Natural killer cell (primary cell): ENCODE measurements around the gene AKT1. TPM values are rescaled to one million over a fixed set of nuclear protein-coding genes. Genes with fewer than 3 reads are reported as not detected.

Source experiments
- ATAC-seq, 3 donors: fragments of 150-1000 bp in 2 of 3; fragments of 200-7000 bp in 1 of 3; cut with Tn5 transposase; 1 replicate in 1 of 3; 2 replicates in 2 of 3; pipeline ENCODE4 v1.10.0; 2021; ENCODE audit warnings: mild to moderate bottlenecking in 2 of 3, moderate library complexity in 2 of 3
- DNase-seq, 2 donors: peaks; one replicate each; pipeline versions ENCODE4 v3.0.0 to v3.0.0-alpha.2; 2013 to 2021; ENCODE audit warnings: mixed read lengths in 1 of 2
- H3K27ac ChIP-seq: one replicate; pipeline ENCODE4 v1.5.1; 2013; ENCODE audit warnings: mild to moderate bottlenecking, low read length
- H3K27me3 ChIP-seq: one replicate; pipeline ENCODE4 v1.6.1; 2013; ENCODE audit warnings: low read length; ENCODE audit not compliant: control insufficient read depth, insufficient read depth
- H3K36me3 ChIP-seq: one replicate; pipeline ENCODE4 v1.6.1; 2013; ENCODE audit warnings: low read length; ENCODE audit not compliant: control insufficient read depth, insufficient read depth
- H3K4me1 ChIP-seq: one replicate; pipeline ENCODE4 v1.6.1; 2013; ENCODE audit warnings: low read length; ENCODE audit not compliant: control insufficient read depth, insufficient read depth
- H3K4me3 ChIP-seq: one replicate; pipeline ENCODE4 v1.5.1; 2013; ENCODE audit warnings: low read length
- H3K9me3 ChIP-seq: one replicate; pipeline ENCODE4 v1.6.1; 2013; ENCODE audit warnings: low read length; ENCODE audit not compliant: control insufficient read depth, insufficient read depth
- H3K27ac Mint-ChIP-seq, 2 donors: one replicate each; pipeline ENCODE4 v1.8.0; 2022; ENCODE audit warnings: mild to moderate bottlenecking in 2 of 2, mixed read lengths in 2 of 2, moderate library complexity in 1 of 2
- H3K27me3 Mint-ChIP-seq, 2 donors: one replicate each; pipeline ENCODE4 v1.8.0; 2022; ENCODE audit warnings: low read depth in 2 of 2, mixed read lengths in 2 of 2
- H3K36me3 Mint-ChIP-seq: one replicate; pipeline ENCODE4 v1.8.0; 2022; ENCODE audit warnings: mixed read lengths
- H3K4me1 Mint-ChIP-seq, 2 donors: one replicate each; pipeline ENCODE4 v1.8.0; 2022; ENCODE audit warnings: mixed read lengths in 2 of 2
- H3K4me3 Mint-ChIP-seq: one replicate; pipeline ENCODE4 v1.8.0; 2022; ENCODE audit warnings: mild to moderate bottlenecking, moderate library complexity, mixed read lengths
- H3K9me3 Mint-ChIP-seq, 2 donors: one replicate each; pipeline ENCODE4 v1.8.0; 2022; ENCODE audit warnings: mixed read lengths in 2 of 2
- WGBS: methylation state at CpG from one replicate; pipeline ENCODE4 v1.1.7; 2013; ENCODE audit warnings: missing lambda C conversion rate; ENCODE audit not compliant: insufficient coverage; 5-methylcytosine and 5-hydroxymethylcytosine counted together
- intact Hi-C: fragments of 100-400 bp; cut with micrococcal nuclease; formaldehyde crosslinking; loops from one replicate; pipeline ENCODE4 v1.14.2; 2022
- total RNA-seq, 4 donors: library from RNA; stranded (reverse); fragments of 120-200 nt in 1 of 4; gene quantifications; one replicate each; pipeline versions ENCODE4 v1.2.3 to v1.2.4, GENCODE V29; 2013 to 2022
- TF ChIP-seq, protein P1 (sequence below): fragments of 200-600 bp; IDR thresholded peaks from one replicate; pipeline ENCODE4 v1.8.0; 2022; ENCODE audit warnings: antibody characterized with exemption

AKT1 gene
- total RNA-seq, 3 donors from 2014 or later (not counting 1 experiment from before 2014, with no cell fraction given) = 152 to 163 (median 153) TPM

DNA sequence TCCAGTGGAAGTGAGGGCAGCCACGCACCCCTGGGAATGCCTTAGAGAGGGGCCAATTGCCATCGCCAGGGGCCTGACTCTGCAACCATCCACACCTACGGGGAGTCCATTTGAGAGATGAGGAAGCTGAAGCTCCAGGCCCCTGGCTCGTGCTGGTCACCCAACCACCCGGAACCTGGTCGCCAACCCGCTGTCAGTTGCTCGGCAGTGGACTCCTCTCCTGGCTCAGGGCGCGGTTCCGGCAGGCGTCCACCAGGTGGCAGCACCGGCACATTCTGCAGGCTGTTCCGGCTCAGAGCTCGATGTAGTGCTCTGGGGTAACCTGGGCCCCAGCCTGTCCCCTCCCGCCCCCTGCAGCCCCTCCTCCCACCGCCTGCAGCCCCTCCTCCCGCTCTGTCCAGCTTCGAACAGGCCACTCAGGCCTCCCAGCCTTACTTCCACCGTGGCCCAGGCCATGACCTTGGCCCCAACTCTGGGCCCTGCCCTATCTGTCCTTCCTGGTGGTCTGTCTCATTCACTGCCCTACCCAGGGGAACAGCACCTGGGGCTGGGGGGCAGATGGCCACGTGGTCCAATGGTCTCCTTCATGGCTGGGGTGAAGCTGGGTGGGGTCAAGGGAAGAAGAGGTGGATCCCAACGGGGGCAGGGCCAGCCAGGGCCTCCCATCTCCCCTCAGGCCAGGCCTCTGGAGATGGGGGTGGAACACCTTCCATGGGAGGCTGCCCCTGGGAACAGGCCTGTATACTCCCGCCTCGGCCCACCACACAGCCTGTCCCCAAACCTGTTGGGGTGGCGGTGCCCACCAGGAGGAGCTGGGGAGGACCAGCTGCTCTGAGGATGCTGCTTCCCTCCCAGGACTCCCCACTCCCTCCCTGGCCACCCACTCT, 26.9 kb downstream of the AKT1 start:
- Histone ChIP-seq H3K9me3 (no peaks in the 10 kb centered on the region), H3K27ac (no peak overlapping the region), H3K4me1 (peaks cover 8% of the 10 kb centered on the region), H3K4me3 (no peak overlapping the region), H3K27me3 (no peaks in the 10 kb centered on the region), H3K36me3 (peaks cover 31% of the 10 kb centered on the region)
- WGBS = 18% methylated on average over 25 of the region's 25 CpGs
- DNase-seq (peak; percentile 92 to 93), ATAC-seq (peak; percentile 94 to 99 (median 95))
- Mint-ChIP-seq H3K4me1 (no peaks in the 10 kb centered on the region), H3K4me3 (no peak overlapping the region), H3K9me3 (peaks cover 0 to 2% of the 10 kb centered on the region in 2 donors), H3K36me3 (no peaks in the 10 kb centered on the region), H3K27me3 (no peaks in the 10 kb centered on the region), H3K27ac (peak overlapping the region in 1 of 2 donors; percentile 42)
- TF ChIP-seq, protein P1, sequence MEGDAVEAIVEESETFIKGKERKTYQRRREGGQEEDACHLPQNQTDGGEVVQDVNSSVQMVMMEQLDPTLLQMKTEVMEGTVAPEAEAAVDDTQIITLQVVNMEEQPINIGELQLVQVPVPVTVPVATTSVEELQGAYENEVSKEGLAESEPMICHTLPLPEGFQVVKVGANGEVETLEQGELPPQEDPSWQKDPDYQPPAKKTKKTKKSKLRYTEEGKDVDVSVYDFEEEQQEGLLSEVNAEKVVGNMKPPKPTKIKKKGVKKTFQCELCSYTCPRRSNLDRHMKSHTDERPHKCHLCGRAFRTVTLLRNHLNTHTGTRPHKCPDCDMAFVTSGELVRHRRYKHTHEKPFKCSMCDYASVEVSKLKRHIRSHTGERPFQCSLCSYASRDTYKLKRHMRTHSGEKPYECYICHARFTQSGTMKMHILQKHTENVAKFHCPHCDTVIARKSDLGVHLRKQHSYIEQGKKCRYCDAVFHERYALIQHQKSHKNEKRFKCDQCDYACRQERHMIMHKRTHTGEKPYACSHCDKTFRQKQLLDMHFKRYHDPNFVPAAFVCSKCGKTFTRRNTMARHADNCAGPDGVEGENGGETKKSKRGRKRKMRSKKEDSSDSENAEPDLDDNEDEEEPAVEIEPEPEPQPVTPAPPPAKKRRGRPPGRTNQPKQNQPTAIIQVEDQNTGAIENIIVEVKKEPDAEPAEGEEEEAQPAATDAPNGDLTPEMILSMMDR = peak; percentile 89
- intact Hi-C loops = loop anchor here (1.0 kb wide), 1 partner anchor 58 kb away; no protein-coding TSS in a partner anchor

GRCh38 chr14:104767634-104767918, 28.0 kb downstream of the AKT1 start:
- ATAC-seq = no peak
- TF ChIP-seq, protein P1 = no peak
- peaks cover 22% of the 10 kb centered on the region for H3K36me3 ChIP-seq
- no peaks in the 10 kb centered on the region for H3K27me3 ChIP-seq
- no peak overlapping the region for H3K4me3 ChIP-seq
- no peaks in the 10 kb centered on the region for H3K36me3 Mint-ChIP-seq
- peaks cover 0 to 2% of the 10 kb centered on the region in 2 donors for H3K9me3 Mint-ChIP-seq
- H3K9me3 ChIP-seq = no peaks in the 10 kb centered on the region
- H3K4me1 Mint-ChIP-seq = no peaks in the 10 kb centered on the region
- no peak overlapping the region for H3K4me3 Mint-ChIP-seq
- H3K4me1 ChIP-seq = peaks cover 8% of the 10 kb centered on the region
- 94% methylated on average over 5 of the region's 5 CpGs for WGBS
- no peak overlapping the region for H3K27ac ChIP-seq
- intact Hi-C loops = no loop called here
- no peak overlapping the region for H3K27ac Mint-ChIP-seq
- no peak for DNase-seq
- no peaks in the 10 kb centered on the region for H3K27me3 Mint-ChIP-seq

DNA sequence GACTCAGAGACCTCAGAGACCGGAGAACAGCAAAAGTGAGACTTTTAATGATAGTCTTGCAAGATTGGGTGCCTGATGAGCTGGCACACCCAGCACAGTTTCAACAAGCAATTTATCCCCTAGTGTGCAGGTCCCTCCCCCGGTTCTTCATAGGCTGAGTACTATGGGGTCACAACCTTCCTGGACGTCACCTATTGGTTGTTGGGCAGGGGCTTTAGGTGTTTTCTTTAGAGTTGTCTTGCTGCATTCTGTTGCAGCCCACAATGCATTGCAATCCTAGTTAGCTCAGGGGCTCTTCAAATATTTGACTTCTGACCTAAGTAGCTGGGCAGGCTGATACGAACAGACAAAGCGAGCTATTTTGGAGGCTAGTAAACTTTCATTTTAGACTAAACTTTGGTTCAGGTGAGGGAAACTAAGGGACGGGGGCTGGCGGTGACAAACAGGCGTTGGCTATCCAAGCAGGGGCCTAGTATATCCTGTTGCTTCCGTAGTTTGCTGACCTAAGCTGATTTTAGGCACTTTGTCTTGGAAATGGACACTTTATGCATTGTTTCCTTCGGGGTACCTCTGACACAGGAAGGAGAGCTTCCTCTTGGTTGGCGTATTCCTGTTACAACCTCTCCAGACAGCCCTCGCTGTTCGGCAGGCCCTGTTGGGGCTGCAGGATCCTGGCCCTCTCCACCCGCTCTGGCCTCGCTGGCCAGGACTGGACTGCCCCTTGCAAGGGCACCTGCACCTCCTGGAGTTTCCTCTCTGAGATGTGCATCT, 28.5 kb downstream of the AKT1 start:
- 85% methylated on average over 13 of the region's 15 CpGs for WGBS
- Histone ChIP-seq H3K36me3 (peaks cover 21% of the 10 kb centered on the region), H3K27ac (no peak overlapping the region), H3K4me3 (no peak overlapping the region), H3K9me3 (no peaks in the 10 kb centered on the region), H3K4me1 (peaks cover 8% of the 10 kb centered on the region), H3K27me3 (no peaks in the 10 kb centered on the region)
- no peak overlapping the region for H3K4me3 Mint-ChIP-seq
- peaks cover 0 to 2% of the 10 kb centered on the region in 2 donors for H3K9me3 Mint-ChIP-seq
- intact Hi-C loops = no loop called here
- H3K27me3 Mint-ChIP-seq = no peaks in the 10 kb centered on the region
- H3K27ac Mint-ChIP-seq = no peak overlapping the region
- H3K36me3 Mint-ChIP-seq = no peaks in the 10 kb centered on the region
- TF ChIP-seq, protein P1 = no peak
- ATAC-seq (no peak), DNase-seq (no peak)
- H3K4me1 Mint-ChIP-seq = no peaks in the 10 kb centered on the region
